GM18873 (cell line): ENCODE measurements around the gene TCF7L1.
A peak's percentile ranks its signal among the peaks of the same experiment; 100 is the strongest.
"Not testable (repeated sequence)": the region's sequence is repeated elsewhere in the genome, so short reads cannot be mapped to it uniquely, and the experiment has no call there.

Source experiments
- ATAC-seq: cut with Tn5 transposase; IDR thresholded peaks from one replicate; pipeline ENCODE4 v1.9.1; 2021; ENCODE audit warnings: mild to moderate bottlenecking, moderate library complexity, moderate number of reproducible peaks; ENCODE audit not compliant: unreplicated experiment, low FRiP score

TCF7L1 gene

GRCh38 chr2:85309699-85310321 lies 176.6 kb downstream of the TCF7L1 start:
- no peak for ATAC-seq

GRCh38 chr2:85310330-85310729 lies 177.1 kb downstream of the TCF7L1 start:
- no peak for ATAC-seq

- ATAC-seq: no peak
Observed at GRCh38 chr2:85312404-85312803, 179.2 kb downstream of the TCF7L1 start.

- no peak for ATAC-seq
Observed at GRCh38 chr2:85314884-85315242, 181.7 kb downstream of the TCF7L1 start.

GRCh38 chr2:85315921-85316320 lies 182.7 kb downstream of the TCF7L1 start:
- ATAC-seq: not testable (repeated sequence)

- no peak for ATAC-seq
Observed at GRCh38 chr2:85318222-85319074, 185.3 kb downstream of the TCF7L1 start.

GRCh38 chr2:85319796-85320195 lies 186.6 kb downstream of the TCF7L1 start:
- no peak for ATAC-seq

GRCh38 chr2:85323351-85323987 lies 190.3 kb downstream of the TCF7L1 start:
- no peak for ATAC-seq

- not testable (repeated sequence) for ATAC-seq
Observed at GRCh38 chr2:85323988-85324367, 190.8 kb downstream of the TCF7L1 start.

GRCh38 chr2:85324639-85325465 lies 191.7 kb downstream of the TCF7L1 start:
- ATAC-seq: no peak

GRCh38 chr2:85325466-85325811 lies 192.2 kb downstream of the TCF7L1 start:
- no peak for ATAC-seq

- ATAC-seq: peak; percentile 35
Observed at GRCh38 chr2:85326406-85327159, 193.4 kb downstream of the TCF7L1 start.

GRCh38 chr2:85327160-85327821 lies 194.1 kb downstream of the TCF7L1 start:
- ATAC-seq: no peak

GRCh38 chr2:85327822-85328617 lies 194.8 kb downstream of the TCF7L1 start, which contains the start of gene TGOLN2:
TGOLN2 (minus strand) TSS chr2:85327989; CDS start chr2:85327962, 27 bp downstream.
- peak; percentile 70 for ATAC-seq

GRCh38 chr2:85329181-85329651 lies 196.0 kb downstream of the TCF7L1 start:
- ATAC-seq: no peak

- ATAC-seq: not testable (repeated sequence)
Observed at GRCh38 chr2:85329701-85330100, 196.5 kb downstream of the TCF7L1 start.

GRCh38 chr2:85330839-85331636 lies 197.8 kb downstream of the TCF7L1 start:
- no peak for ATAC-seq

GRCh38 chr2:85333877-85334276 lies 200.7 kb downstream of the TCF7L1 start:
- not testable (repeated sequence) for ATAC-seq
